K562 (cell line): ENCODE measurements around the gene RNF222. TPM values are rescaled to one million over a fixed set of nuclear protein-coding genes. Genes with fewer than 3 reads are reported as not detected.

Experiments
- CBX8 ChIP-seq: fragments of 200-600 bp; sonication (generic); IDR thresholded peaks from 2 replicates; pipeline ENCODE4 v1.6.1; 2012; ENCODE audit warnings: borderline replicate concordance, mixed run types, low read depth, mild to moderate bottlenecking, moderate library complexity, mixed read lengths, low read length, control low read depth, inconsistent platforms; ENCODE audit not compliant: poor library complexity, severe bottlenecking; ENCODE audit errors: extremely low read depth
- CHD2 ChIP-seq: IDR thresholded peaks from 2 replicates; pipeline ENCODE4 v1.6.1; 2011; ENCODE audit warnings: low read depth, low read length
- MED1 ChIP-seq: sonication (generic); formaldehyde crosslinking; IDR thresholded peaks from 2 replicates; pipeline ENCODE4 v1.8.1; 2023; ENCODE audit warnings: missing genetic modification reagents, borderline replicate concordance
- NBN ChIP-seq: fragments of 450-650 bp; IDR thresholded peaks from 2 replicates; pipeline ENCODE4 v1.6.1; 2016; ENCODE audit warnings: low read depth, mild to moderate bottlenecking
- PRMT5 ChIP-seq: sonication (generic); formaldehyde crosslinking; IDR thresholded peaks from 2 replicates; pipeline ENCODE4 v1.5.0; 2020; ENCODE audit warnings: missing genetic modification reagents
- RAD21 ChIP-seq, 2 experiments: fragments of 250-450 bp in 1 of 2; fragments of 450-650 bp in 1 of 2; sonication (Bioruptor Pico) in 1 of 2; formaldehyde crosslinking in 1 of 2; IDR thresholded peaks in 1 of 2; conservative IDR thresholded peaks in 1 of 2; 2 replicates each; pipeline versions ENCODE4 v1.4.0 to v1.8.0; 2020 to 2022; ENCODE audit warnings: mild to moderate bottlenecking in 2 of 2, moderate library complexity in 1 of 2
- SNIP1 ChIP-seq: fragments of 450-650 bp; IDR thresholded peaks from 2 replicates; pipeline ENCODE4 v1.7.1; 2017; ENCODE audit warnings: low read depth, mild to moderate bottlenecking
- SNRNP70 ChIP-seq: fragments of 200-400 bp; formaldehyde crosslinking; optimal IDR thresholded peaks from 2 replicates; pipeline ENCODE3; 2017; ENCODE audit warnings: low read depth, low read length
- STAG1 ChIP-seq: sonication (generic); formaldehyde crosslinking; IDR thresholded peaks from 2 replicates; pipeline ENCODE4 v1.5.0; 2020; ENCODE audit warnings: missing genetic modification reagents, borderline replicate concordance
- ZEB2 ChIP-seq: fragments of 450-650 bp; IDR thresholded peaks from 2 replicates; pipeline ENCODE4 v1.6.1; 2016
- ZFP30 ChIP-seq: fragments of 250-450 bp; sonication (Bioruptor Pico); IDR thresholded peaks from 2 replicates; pipeline ENCODE4 v1.8.0; 2022; ENCODE audit warnings: moderate library complexity, mild to moderate bottlenecking, inconsistent platforms, borderline replicate concordance
- ZNF184 ChIP-seq: sonication (generic); formaldehyde crosslinking; IDR thresholded peaks from 2 replicates; pipeline ENCODE4 v1.5.0; 2020; ENCODE audit warnings: missing genetic modification reagents
- ZNF253 ChIP-seq: fragments of 250-450 bp; sonication (Bioruptor Pico); conservative IDR thresholded peaks from 2 replicates; pipeline ENCODE4 v1.6.1; 2021; ENCODE audit warnings: mild to moderate bottlenecking
- ZNF436 ChIP-seq: fragments of 250-450, 450-650 bp; sonication (Bioruptor Pico); formaldehyde crosslinking; IDR thresholded peaks from 2 replicates; pipeline ENCODE4 v1.7.0; 2020; ENCODE audit warnings: mild to moderate bottlenecking
- polyA plus RNA-seq, 8 experiments: library from polyadenylated mRNA; depleted of rRNA in 4 of 8; stranded (reverse) in 5 of 8; unstranded in 3 of 8; fragments of >200 nt; fragmentation: Nextera tagmentation in 2 of 8; fragmentation: Illumina TruSeq in 1 of 8; extraction: Ambion mirVana in 2 of 8; extraction: Trizol in 1 of 8; gene quantifications; 2 replicates each; pipeline versions ENCODE4 v1.2.1 to v1.2.3, GENCODE V29; 2011 to 2014; ENCODE audit warnings: inconsistent platforms in 1 of 8, missing spikeins in 1 of 8
- total RNA-seq, 7 experiments: library from RNA; depleted of rRNA in 6 of 7; stranded (reverse); fragments of >200 nt in 6 of 7; fragmentation: Illumina TruSeq in 2 of 7; extraction: Trizol in 2 of 7; gene quantifications; 2 replicates each; pipeline versions ENCODE4 v1.2.1 to v1.2.3, GENCODE V29; 2011 to 2021; ENCODE audit warnings: low replicate concordance in 1 of 7
- TF ChIP-seq, protein P1 (sequence below): fragments of 250-450 bp; sonication (Bioruptor Pico); IDR thresholded peaks from 2 replicates; pipeline ENCODE4 v1.4.0; 2020; ENCODE audit warnings: mild to moderate bottlenecking, moderate library complexity
- TF ChIP-seq, protein P2 (sequence below), 2 experiments: IDR thresholded peaks; 2 replicates each; pipeline ENCODE4 v1.6.1; 2011; ENCODE audit warnings: borderline replicate concordance in 1 of 2, control low read depth in 1 of 2, low read depth in 1 of 2, low read length in 1 of 2, mild to moderate bottlenecking in 1 of 2, mixed read lengths in 1 of 2, moderate library complexity in 1 of 2; ENCODE audit not compliant: insufficient read depth in 1 of 2, insufficient read length in 1 of 2, poor library complexity in 1 of 2, severe bottlenecking in 1 of 2; ENCODE audit errors: extremely low read depth in 1 of 2
- TF ChIP-seq, protein P3 (sequence below): fragments of 250-450 bp; sonication (Bioruptor Pico); IDR thresholded peaks from 2 replicates; pipeline ENCODE4 v1.4.0; 2020; ENCODE audit warnings: mild to moderate bottlenecking, moderate library complexity, borderline replicate concordance

RNF222 gene
- total and polyA plus RNA-seq, 9 of the 15 experiments (the other 6 are each of a cell fraction or from before 2014, with no cell fraction given): not detected

DNA sequence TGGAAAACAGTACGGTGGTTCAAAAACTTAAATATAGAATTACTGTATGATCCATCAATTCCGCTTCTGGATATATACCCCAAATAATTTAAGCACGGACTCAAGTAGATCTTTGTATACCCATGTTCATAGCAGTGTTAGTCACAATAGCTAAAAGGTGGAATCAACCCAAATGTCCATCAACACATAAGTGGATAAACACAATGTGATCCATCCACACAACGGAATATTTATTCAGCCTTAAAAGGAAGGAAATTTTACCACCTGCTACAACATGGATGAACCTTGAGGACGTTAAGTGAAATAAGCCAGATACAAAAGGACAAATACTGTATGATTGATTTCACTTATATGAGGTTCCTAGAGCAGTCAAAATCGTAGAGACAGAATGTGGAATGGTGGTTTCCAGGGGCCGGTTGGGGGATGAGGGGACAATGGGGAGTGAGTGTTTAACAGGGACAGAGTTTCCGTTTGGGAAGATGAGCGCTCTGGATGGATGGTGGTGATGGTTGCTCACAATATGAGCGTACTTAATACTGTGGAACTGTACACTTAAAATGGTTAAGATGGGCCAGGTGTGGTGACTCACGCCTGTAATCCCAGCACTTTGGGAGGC lies 5.4 kb upstream of the RNF222 start (continued):
- TF ChIP-seq MED1 (CRISPR knock-in tag) (no peak), CHD2 (no peak), ZEB2 (no peak), ZNF253 (CRISPR knock-in tag) (no peak), CBX8 (no peak), ZNF184 (CRISPR knock-in tag) (no peak), SNRNP70 (no peak), ZNF436 (no peak), STAG1 (CRISPR knock-in tag) (no peak), PRMT5 (CRISPR knock-in tag) (no peak), SNIP1 (no peak), NBN (no peak), RAD21 (CRISPR knock-in tag; conservative IDR thresholded peaks at IDR 0.05 in 1 of 2, IDR thresholded peaks at IDR 0.05 in 1 of 2) (no peak), ZFP30 (CRISPR knock-in tag) (no peak)
- TF ChIP-seq, protein P1, sequence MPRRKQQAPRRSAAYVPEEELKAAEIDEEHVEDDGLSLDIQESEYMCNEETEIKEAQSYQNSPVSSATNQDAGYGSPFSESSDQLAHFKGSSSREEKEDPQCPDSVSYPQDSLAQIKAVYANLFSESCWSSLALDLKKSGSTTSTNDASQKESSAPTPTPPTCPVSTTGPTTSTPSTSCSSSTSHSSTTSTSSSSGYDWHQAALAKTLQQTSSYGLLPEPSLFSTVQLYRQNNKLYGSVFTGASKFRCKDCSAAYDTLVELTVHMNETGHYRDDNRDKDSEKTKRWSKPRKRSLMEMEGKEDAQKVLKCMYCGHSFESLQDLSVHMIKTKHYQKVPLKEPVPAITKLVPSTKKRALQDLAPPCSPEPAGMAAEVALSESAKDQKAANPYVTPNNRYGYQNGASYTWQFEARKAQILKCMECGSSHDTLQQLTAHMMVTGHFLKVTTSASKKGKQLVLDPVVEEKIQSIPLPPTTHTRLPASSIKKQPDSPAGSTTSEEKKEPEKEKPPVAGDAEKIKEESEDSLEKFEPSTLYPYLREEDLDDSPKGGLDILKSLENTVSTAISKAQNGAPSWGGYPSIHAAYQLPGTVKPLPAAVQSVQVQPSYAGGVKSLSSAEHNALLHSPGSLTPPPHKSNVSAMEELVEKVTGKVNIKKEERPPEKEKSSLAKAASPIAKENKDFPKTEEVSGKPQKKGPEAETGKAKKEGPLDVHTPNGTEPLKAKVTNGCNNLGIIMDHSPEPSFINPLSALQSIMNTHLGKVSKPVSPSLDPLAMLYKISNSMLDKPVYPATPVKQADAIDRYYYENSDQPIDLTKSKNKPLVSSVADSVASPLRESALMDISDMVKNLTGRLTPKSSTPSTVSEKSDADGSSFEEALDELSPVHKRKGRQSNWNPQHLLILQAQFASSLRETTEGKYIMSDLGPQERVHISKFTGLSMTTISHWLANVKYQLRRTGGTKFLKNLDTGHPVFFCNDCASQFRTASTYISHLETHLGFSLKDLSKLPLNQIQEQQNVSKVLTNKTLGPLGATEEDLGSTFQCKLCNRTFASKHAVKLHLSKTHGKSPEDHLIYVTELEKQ (CRISPR knock-in tag): no peak
- TF ChIP-seq, protein P2, sequence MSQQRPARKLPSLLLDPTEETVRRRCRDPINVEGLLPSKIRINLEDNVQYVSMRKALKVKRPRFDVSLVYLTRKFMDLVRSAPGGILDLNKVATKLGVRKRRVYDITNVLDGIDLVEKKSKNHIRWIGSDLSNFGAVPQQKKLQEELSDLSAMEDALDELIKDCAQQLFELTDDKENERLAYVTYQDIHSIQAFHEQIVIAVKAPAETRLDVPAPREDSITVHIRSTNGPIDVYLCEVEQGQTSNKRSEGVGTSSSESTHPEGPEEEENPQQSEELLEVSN (IDR thresholded peaks at IDR 0.05; ENCODE audit: borderline replicate concordance in 1 of 2, extremely low read depth in 1 of 2, insufficient read depth in 1 of 2, insufficient read length in 1 of 2, low read depth in 1 of 2, low read length in 1 of 2, poor library complexity in 1 of 2, severe bottlenecking in 1 of 2): no peak
- TF ChIP-seq, protein P3, sequence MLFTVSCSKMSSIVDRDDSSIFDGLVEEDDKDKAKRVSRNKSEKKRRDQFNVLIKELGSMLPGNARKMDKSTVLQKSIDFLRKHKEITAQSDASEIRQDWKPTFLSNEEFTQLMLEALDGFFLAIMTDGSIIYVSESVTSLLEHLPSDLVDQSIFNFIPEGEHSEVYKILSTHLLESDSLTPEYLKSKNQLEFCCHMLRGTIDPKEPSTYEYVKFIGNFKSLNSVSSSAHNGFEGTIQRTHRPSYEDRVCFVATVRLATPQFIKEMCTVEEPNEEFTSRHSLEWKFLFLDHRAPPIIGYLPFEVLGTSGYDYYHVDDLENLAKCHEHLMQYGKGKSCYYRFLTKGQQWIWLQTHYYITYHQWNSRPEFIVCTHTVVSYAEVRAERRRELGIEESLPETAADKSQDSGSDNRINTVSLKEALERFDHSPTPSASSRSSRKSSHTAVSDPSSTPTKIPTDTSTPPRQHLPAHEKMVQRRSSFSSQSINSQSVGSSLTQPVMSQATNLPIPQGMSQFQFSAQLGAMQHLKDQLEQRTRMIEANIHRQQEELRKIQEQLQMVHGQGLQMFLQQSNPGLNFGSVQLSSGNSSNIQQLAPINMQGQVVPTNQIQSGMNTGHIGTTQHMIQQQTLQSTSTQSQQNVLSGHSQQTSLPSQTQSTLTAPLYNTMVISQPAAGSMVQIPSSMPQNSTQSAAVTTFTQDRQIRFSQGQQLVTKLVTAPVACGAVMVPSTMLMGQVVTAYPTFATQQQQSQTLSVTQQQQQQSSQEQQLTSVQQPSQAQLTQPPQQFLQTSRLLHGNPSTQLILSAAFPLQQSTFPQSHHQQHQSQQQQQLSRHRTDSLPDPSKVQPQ (CRISPR knock-in tag): no peak
